Left lung (tissue), 10 donors: Measurements from ENCODE around the gene CEACAM19. TPM values are rescaled to one million over a fixed set of nuclear protein-coding genes. Genes with fewer than 3 reads are reported as not detected.
A peak's percentile ranks its signal among the peaks of the same experiment; 100 is the strongest.

Source experiments
- ATAC-seq: fragments of 200-7000 bp; cut with Tn5 transposase; one replicate; pipeline ENCODE4 v1.9.1; 2020; ENCODE audit warnings: moderate library complexity
- DNase-seq, 4 donors: peaks; one replicate each; pipeline ENCODE4 v3.0.0-alpha.2; 2013 to 2020
- H3K27ac ChIP-seq, 2 donors: fragments of 200-600 bp; sonication (generic) in 1 of 2; one replicate each; pipeline versions ENCODE4 v1.5.0 to v1.8.0; 2020 to 2021
- H3K27me3 ChIP-seq, 2 donors: fragments of 200-600 bp; sonication (generic) in 1 of 2; one replicate each; pipeline versions ENCODE4 v1.5.0 to v1.8.0; 2020 to 2021
- H3K36me3 ChIP-seq, 2 donors: fragments of 200-600 bp; sonication (generic) in 1 of 2; one replicate each; pipeline versions ENCODE4 v1.5.0 to v1.8.0; 2020 to 2021
- H3K4me1 ChIP-seq, 2 donors: fragments of 200-600 bp; one replicate each; pipeline ENCODE4 v1.8.0; 2021
- H3K4me3 ChIP-seq, 2 donors: fragments of 200-600 bp; sonication (generic) in 1 of 2; one replicate each; pipeline versions ENCODE4 v1.5.0 to v1.8.0; 2020 to 2021; ENCODE audit warnings: mild to moderate bottlenecking in 1 of 2
- H3K9me3 ChIP-seq, 2 donors: fragments of 200-600 bp; sonication (generic) in 1 of 2; one replicate each; pipeline versions ENCODE4 v1.5.0 to v1.8.0; 2020 to 2021
- CTCF ChIP-seq, 2 donors: fragments of 200-600 bp; sonication (generic) in 1 of 2; IDR thresholded peaks; one replicate each; pipeline versions ENCODE4 v1.5.0 to v1.8.0; 2021; ENCODE audit warnings: antibody characterized with exemption in 2 of 2
- intact Hi-C, 2 donors: fragments of 100-400 bp; cut with DNase I; formaldehyde crosslinking; loops; one replicate each; pipeline versions ENCODE4 v1.11.2 to v1.14.2; 2022
- polyA plus RNA-seq, 6 donors: library from polyadenylated mRNA; unstranded; fragments of 120-200 nt; gene quantifications; one replicate each; pipeline ENCODE4 v1.2.1, GENCODE V29; 2013; ENCODE audit not compliant: insufficient read length in 6 of 6
- total RNA-seq, 2 donors: library from RNA; stranded (reverse); fragmentation: NEBNext Ultra II Directional; extraction: Animal tissue kit (Norgen Biotek cat#: 25700); gene quantifications; one replicate each; pipeline ENCODE4 v1.2.1, GENCODE V29; 2021
- donor health status: DM: no; HTN: yes; CAD: no.
- donor health status: DM: no; HTN: no; CAD: no.

Gene CEACAM19
- total and polyA plus RNA-seq, 8 donors: 4.1 to 21.9 (median 14.6) TPM

GRCh38 chr19:44694184-44694579, 22.9 kb downstream of the CEACAM19 start:
- Histone ChIP-seq H3K4me3 (no peak overlapping the region), H3K36me3 (no peaks in the 10 kb centered on the region), H3K27ac (peak overlapping the region; percentile 65), H3K27me3 (no peaks in the 10 kb centered on the region), H3K9me3 (no peaks in the 10 kb centered on the region), H3K4me1 (peaks cover 15 to 51% of the 10 kb centered on the region in 2 donors)
- DNase-seq (no peak), ATAC-seq (no peak)
- peak in 1 of 2 donors; percentile 16 for TF ChIP-seq CTCF (IDR thresholded peaks at IDR 0.05)
- intact Hi-C loops: no loop called here

GRCh38 chr19:44696939-44697669, 25.8 kb downstream of the CEACAM19 start:
- Histone ChIP-seq H3K4me1 (peaks cover 11 to 24% of the 10 kb centered on the region in 2 donors), H3K36me3 (no peaks in the 10 kb centered on the region), H3K27ac (no peak overlapping the region), H3K9me3 (no peaks in the 10 kb centered on the region), H3K4me3 (no peak overlapping the region), H3K27me3 (no peaks in the 10 kb centered on the region)
- DNase-seq: peak in 2 of 4 donors; percentile 30 to 53
- peak; percentile 59 for ATAC-seq
- no peak for TF ChIP-seq CTCF (IDR thresholded peaks at IDR 0.05)
- intact Hi-C loops: no loop called here

- Histone ChIP-seq H3K9me3 (no peaks in the 10 kb centered on the region), H3K4me1 (peaks cover 6 to 19% of the 10 kb centered on the region in 2 donors), H3K27me3 (no peaks in the 10 kb centered on the region), H3K36me3 (no peaks in the 10 kb centered on the region), H3K27ac (no peak overlapping the region), H3K4me3 (no peak overlapping the region)
- intact Hi-C loops: no loop called here
- ATAC-seq (no peak), DNase-seq (no peak)
- no peak for TF ChIP-seq CTCF (IDR thresholded peaks at IDR 0.05)
Measured at GRCh38 chr19:44697670-44698034, 26.4 kb downstream of the CEACAM19 start.

GRCh38 chr19:44698492-44699201, 27.4 kb downstream of the CEACAM19 start, which contains the start of gene CEACAM16:
Gene CEACAM16 (plus strand): TSS chr19:44699151. CDS start chr19:44701457, 2,306 bp downstream.
- TF ChIP-seq CTCF (IDR thresholded peaks at IDR 0.05): no peak
- Histone ChIP-seq H3K27me3 (no peaks in the 10 kb centered on the region), H3K4me1 (peaks cover 4 to 13% of the 10 kb centered on the region in 2 donors), H3K27ac (no peak within 1 kb of the TSS), H3K36me3 (no peaks in the 10 kb centered on the region), H3K9me3 (no peaks in the 10 kb centered on the region), H3K4me3 (no peak within 1 kb of the TSS)
- no peak for DNase-seq
- intact Hi-C loops: no loop called here
- ATAC-seq: no peak

- TF ChIP-seq CTCF (IDR thresholded peaks at IDR 0.05): no peak
- intact Hi-C loops: no loop called here
- Histone ChIP-seq H3K27ac (no peak overlapping the region), H3K27me3 (no peaks in the 10 kb centered on the region), H3K4me1 (peaks cover 0 to 2% of the 10 kb centered on the region in 2 donors), H3K9me3 (no peaks in the 10 kb centered on the region), H3K4me3 (no peak overlapping the region), H3K36me3 (no peaks in the 10 kb centered on the region)
- DNase-seq: no peak
- no peak for ATAC-seq
Measured at GRCh38 chr19:44700547-44700946, 29.3 kb downstream of the CEACAM19 start.
